Spleen (tissue), 7 donors: ENCODE results near the gene ADARB2.

ENCODE experiments used
- CTCF ChIP-seq, 11 experiments: fragments of 200-600 bp in 7 of 11; fragments of 450-650 bp in 4 of 11; sonication (generic) in 4 of 11; IDR thresholded peaks in 8 of 11; conservative IDR thresholded peaks in 3 of 11; 1 replicate in 7 of 11; 2 replicates in 4 of 11; pipeline versions ENCODE4 v1.4.0 to v1.8.0; 2016 to 2021; ENCODE audit warnings: antibody characterized with exemption in 11 of 11, inconsistent platforms in 4 of 11, mild to moderate bottlenecking in 1 of 11
- POLR2A ChIP-seq, 3 donors: fragments of 450-650 bp; IDR thresholded peaks; one replicate each; pipeline ENCODE4 v1.5.1; 2017; ENCODE audit warnings: antibody characterized with exemption in 3 of 3, mild to moderate bottlenecking in 1 of 3
- POLR2AphosphoS5 ChIP-seq, 3 donors: sonication (generic); formaldehyde crosslinking; IDR thresholded peaks; one replicate each; pipeline ENCODE4 v1.5.1; 2017; ENCODE audit warnings: antibody characterized with exemption in 3 of 3
- donor health status: DM: no; HTN: no; CAD: no; lungs with moderate emphysema.
- donor health status: DM: no; HTN: no; CAD: no.
- donor health status: DM: no; HTN: no; CAD: no.

- TF ChIP-seq CTCF (IDR thresholded peaks at IDR 0.05 in 8 of 11, conservative IDR thresholded peaks at IDR 0.05 in 3 of 11) (no peak), POLR2AphosphoS5 (IDR thresholded peaks at IDR 0.05) (no peak), POLR2A (IDR thresholded peaks at IDR 0.05) (no peak)
Measured at GRCh38 chr10:1241973-1242935, 495.1 kb downstream of the ADARB2 start.
